Ishikawa (cell line): ENCODE data around the gene RADIL.

Experiments used
- CEBPB ChIP-seq: IDR thresholded peaks from 2 replicates; pipeline ENCODE4 v1.6.1; 2012
- EP300 ChIP-seq: IDR thresholded peaks from 2 replicates; pipeline ENCODE4 v1.6.1; 2012; ENCODE audit warnings: borderline replicate concordance
- RAD21 ChIP-seq: IDR thresholded peaks from 2 replicates; pipeline ENCODE4 v1.6.1; 2012; ENCODE audit warnings: low read depth

- TF ChIP-seq CEBPB (no peak), RAD21 (peak; percentile 82), EP300 (no peak)
Observed at GRCh38 chr7:4797858-4798705, 85.4 kb downstream of the RADIL start.
